H1 (cell line): ENCODE data around the gene GCHFR. TPM values are rescaled to one million over a fixed set of nuclear protein-coding genes. Genes with fewer than 3 reads are reported as not detected.

ENCODE experiments used
- CTCF ChIA-PET: fragments of 300-600 bp; sonication (Branson Sonifier 250); formaldehyde crosslinking; loops from one replicate; lab custom pipeline; 2021; ENCODE audit not compliant: partially characterized antibody; lab: Charles Lee
- POLR2A ChIA-PET: fragments of 300-600 bp; sonication (Branson Sonifier 250); formaldehyde crosslinking; loops from one replicate; lab custom pipeline; 2021; ENCODE audit warnings: inconsistent platforms; ENCODE audit not compliant: partially characterized antibody; lab: Charles Lee
- DNase-seq, 2 experiments: peaks; one replicate each; pipeline versions ENCODE4 v3.0.0 to v3.0.0-alpha.2; 2010 to 2022; ENCODE audit warnings: low spot score in 2 of 2, low read depth in 1 of 2, mixed read lengths in 1 of 2
- FAIRE-seq: peaks from 2 replicates; lab custom pipeline; 2011; peaks lifted over from hg19 to GRCh38; lab: Jason Lieb, UNC
- H2AFZ ChIP-seq: 2 replicates; pipeline ENCODE4 v1.8.1; 2012; ENCODE audit warnings: low read length, inconsistent platforms
- H2AK5ac ChIP-seq: 2 replicates; pipeline ENCODE4 v1.6.1; 2013; ENCODE audit warnings: low read depth, low read length
- H2BK120ac ChIP-seq: replicated peaks from 2 replicates; pipeline ENCODE3; 2013; ENCODE audit warnings: low read depth, low read length, inconsistent platforms
- H2BK12ac ChIP-seq: 2 replicates; pipeline ENCODE4 v1.6.1; 2013; ENCODE audit warnings: low read depth, low read length
- H2BK15ac ChIP-seq: 2 replicates; pipeline ENCODE4 v1.6.1; 2013; ENCODE audit warnings: low read length
- H2BK20ac ChIP-seq: 2 replicates; pipeline ENCODE4 v1.6.1; 2013; ENCODE audit warnings: low read length
- H2BK5ac ChIP-seq: 2 replicates; pipeline ENCODE4 v1.6.1; 2013; ENCODE audit warnings: low read depth, low read length
- H3K14ac ChIP-seq: 2 replicates; pipeline ENCODE4 v1.6.1; 2013; ENCODE audit warnings: inconsistent platforms; ENCODE audit not compliant: insufficient read length
- H3K18ac ChIP-seq: 2 replicates; pipeline ENCODE4 v1.6.1; 2013; ENCODE audit warnings: low read length; ENCODE audit errors: extremely low read depth
- H3K23ac ChIP-seq: 2 replicates; pipeline ENCODE4 v1.6.1; 2013; ENCODE audit warnings: inconsistent platforms; ENCODE audit not compliant: insufficient read length
- H3K23me2 ChIP-seq: 2 replicates; pipeline ENCODE4 v1.6.1; 2013; ENCODE audit warnings: low read depth, low read length
- H3K27ac ChIP-seq: 2 replicates; pipeline ENCODE4 v1.6.1; 2011; ENCODE audit warnings: low read depth, low read length, inconsistent platforms
- H3K27me3 ChIP-seq, 4 experiments: replicated peaks in 1 of 4; 1 replicate in 1 of 4; 2 replicates in 3 of 4; pipeline versions ENCODE4 v1.6.1 to v1.8.1; 2011 to 2013; ENCODE audit warnings: low read length in 3 of 4, mild to moderate bottlenecking in 3 of 4, inconsistent platforms in 2 of 4, mixed read lengths in 2 of 4, moderate library complexity in 1 of 4; ENCODE audit not compliant: control insufficient read depth in 3 of 4, insufficient read depth in 3 of 4; ENCODE audit errors: extremely low read depth in 1 of 4
- H3K36me3 ChIP-seq, 4 experiments: 2 replicates each; pipeline versions ENCODE4 v1.6.1 to v1.8.1; 2011 to 2013; ENCODE audit warnings: mild to moderate bottlenecking in 4 of 4, low read length in 3 of 4, moderate library complexity in 2 of 4, control low read depth in 1 of 4, inconsistent platforms in 1 of 4; ENCODE audit not compliant: insufficient read depth in 4 of 4, control insufficient read depth in 2 of 4
- H3K4ac ChIP-seq: replicated peaks from 2 replicates; pipeline ENCODE3; 2013; ENCODE audit warnings: low read length, low read depth, mixed read lengths, inconsistent platforms; ENCODE audit not compliant: insufficient read length
- H3K4me1 ChIP-seq, 4 experiments: replicated peaks in 1 of 4; 1 replicate in 1 of 4; 2 replicates in 3 of 4; pipeline versions ENCODE4 v1.6.1 to v1.8.1; 2011 to 2013; ENCODE audit warnings: low read length in 3 of 4, inconsistent platforms in 2 of 4, mixed read lengths in 1 of 4; ENCODE audit not compliant: insufficient read depth in 4 of 4, control insufficient read depth in 3 of 4
- H3K4me2 ChIP-seq, 2 experiments: 2 replicates each; pipeline versions ENCODE4 v1.6.1 to v1.8.1; 2011 to 2013; ENCODE audit warnings: low read depth in 2 of 2, low read length in 2 of 2, control low read depth in 1 of 2, inconsistent platforms in 1 of 2, mild to moderate bottlenecking in 1 of 2; ENCODE audit not compliant: insufficient read depth in 1 of 2
- H3K4me3 ChIP-seq, 4 experiments: fragments of 200-600, 300-600 bp in 1 of 4; sonication (generic), shearing (Covaris generic), sonication (Bioruptor Twin) in 1 of 4; 2 replicates each; pipeline versions ENCODE4 v1.5.1 to v1.8.1; 2011 to 2016; ENCODE audit warnings: low read length in 4 of 4, low read depth in 3 of 4, control low read depth in 2 of 4, inconsistent platforms in 2 of 4, mild to moderate bottlenecking in 2 of 4, mixed read lengths in 1 of 4, moderate library complexity in 1 of 4; ENCODE audit not compliant: insufficient read depth in 2 of 4; ENCODE audit errors: extremely low read depth in 1 of 4
- H3K56ac ChIP-seq: replicated peaks from 2 replicates; pipeline ENCODE3; 2013; ENCODE audit warnings: low read depth, mild to moderate bottlenecking, mixed read lengths, low read length, inconsistent platforms; ENCODE audit not compliant: insufficient read length
- H3K79me1 ChIP-seq: 2 replicates; pipeline ENCODE4 v1.6.1; 2013; ENCODE audit warnings: low read depth, low read length, control low read depth
- H3K79me2 ChIP-seq, 2 experiments: 2 replicates each; pipeline versions ENCODE4 v1.6.1 to v1.8.1; 2012 to 2013; ENCODE audit warnings: low read length in 2 of 2, mild to moderate bottlenecking in 2 of 2, inconsistent platforms in 1 of 2; ENCODE audit not compliant: insufficient read depth in 2 of 2, control insufficient read depth in 1 of 2
- H3K9ac ChIP-seq, 4 experiments: replicated peaks in 1 of 4; 1 replicate in 1 of 4; 2 replicates in 3 of 4; pipeline versions ENCODE4 v1.6.1 to v1.8.1; 2011 to 2013; ENCODE audit warnings: low read depth in 3 of 4, low read length in 3 of 4, control low read depth in 2 of 4, mild to moderate bottlenecking in 2 of 4, moderate library complexity in 2 of 4, inconsistent platforms in 1 of 4; ENCODE audit errors: extremely low read depth in 1 of 4
- H3K9me3 ChIP-seq, 2 experiments: 2 replicates each; pipeline versions ENCODE4 v1.6.1 to v1.8.1; 2012 to 2013; ENCODE audit warnings: mild to moderate bottlenecking in 2 of 2, moderate library complexity in 2 of 2, control low read depth in 1 of 2, inconsistent platforms in 1 of 2, low read depth in 1 of 2, low read length in 1 of 2, mixed read lengths in 1 of 2; ENCODE audit not compliant: insufficient read depth in 2 of 2
- H4K20me1 ChIP-seq, 2 experiments: replicated peaks in 1 of 2; 2 replicates each; pipeline versions ENCODE3 to v1.8.1; 2011 to 2013; ENCODE audit warnings: inconsistent platforms in 2 of 2, low read length in 2 of 2, mild to moderate bottlenecking in 1 of 2; ENCODE audit not compliant: insufficient read depth in 2 of 2, control insufficient read depth in 1 of 2
- H4K5ac ChIP-seq: 2 replicates; pipeline ENCODE4 v1.6.1; 2013; ENCODE audit warnings: low read length, low read depth, mixed read lengths, inconsistent platforms; ENCODE audit not compliant: insufficient read length
- H4K8ac ChIP-seq: 2 replicates; pipeline ENCODE4 v1.8.0; 2013; ENCODE audit warnings: mild to moderate bottlenecking, moderate library complexity, low read length, inconsistent platforms; ENCODE audit not compliant: insufficient read depth; ENCODE audit errors: extremely low read depth
- H4K91ac ChIP-seq: replicated peaks from 2 replicates; pipeline ENCODE3; 2013; ENCODE audit warnings: low read length, mixed read lengths, inconsistent platforms; ENCODE audit not compliant: insufficient read length
- CHD1 ChIP-seq: IDR thresholded peaks from 2 replicates; pipeline ENCODE4 v1.6.1; 2012; ENCODE audit warnings: low read depth, low read length, improper control_type of control experiment
- CREB1 ChIP-seq: IDR thresholded peaks from 2 replicates; pipeline ENCODE4 v1.6.1; 2012; ENCODE audit warnings: inconsistent platforms
- EGR1 ChIP-seq: IDR thresholded peaks from 2 replicates; pipeline ENCODE4 v1.6.1; 2011; ENCODE audit warnings: low read depth, low read length, borderline replicate concordance
- GABPA ChIP-seq: IDR thresholded peaks from 2 replicates; pipeline ENCODE4 v1.6.1; 2011; ENCODE audit warnings: mild to moderate bottlenecking, low read length, moderate library complexity, borderline replicate concordance; ENCODE audit not compliant: insufficient read depth
- JUN ChIP-seq: IDR thresholded peaks from 2 replicates; pipeline ENCODE4 v1.6.1; 2011; ENCODE audit warnings: low read depth, mild to moderate bottlenecking, improper control_type of control experiment, low read length
- JUND ChIP-seq: IDR thresholded peaks from 2 replicates; pipeline ENCODE4 v1.6.1; 2011; ENCODE audit warnings: mild to moderate bottlenecking, improper control_type of control experiment, low read length
- RAD21 ChIP-seq, 2 experiments: IDR thresholded peaks in 1 of 2; conservative IDR thresholded peaks in 1 of 2; 2 replicates each; pipeline ENCODE4 v1.6.1; 2011; ENCODE audit warnings: low read depth in 2 of 2, low read length in 2 of 2, improper control_type of control experiment in 1 of 2, inconsistent platforms in 1 of 2, mild to moderate bottlenecking in 1 of 2, moderate library complexity in 1 of 2
- RBBP5 ChIP-seq: IDR thresholded peaks from 2 replicates; pipeline ENCODE4 v1.7.1; 2012; ENCODE audit warnings: low read depth, mild to moderate bottlenecking, inconsistent platforms, low read length, moderate library complexity, borderline replicate concordance
- SP4 ChIP-seq: IDR thresholded peaks from 2 replicates; pipeline ENCODE4 v1.6.1; 2012; ENCODE audit warnings: low read length, inconsistent platforms
- WGBS, 2 experiments: shearing (Covaris generic) in 1 of 2; methylation state at CpG; one replicate each; pipeline versions ENCODE4 v1.1.6 to v1.1.7; 2013 to 2015; ENCODE audit warnings: low lambda C conversion rate in 2 of 2, mixed read lengths in 2 of 2, inconsistent platforms in 1 of 2, low coverage in 1 of 2, missing lambda C conversion rate in 1 of 2; ENCODE audit not compliant: insufficient replicate concordance in 2 of 2, insufficient coverage in 1 of 2, insufficient read length in 1 of 2; ENCODE audit errors: extremely low coverage in 1 of 2, missing lambda C conversion rate in 1 of 2; 5-methylcytosine and 5-hydroxymethylcytosine counted together
- polyA plus RNA-seq, 7 experiments: library from polyadenylated mRNA; depleted of rRNA in 3 of 7; stranded (reverse) in 5 of 7; unstranded in 2 of 7; fragments of >200 nt in 5 of 7; fragments of 200-250 nt in 2 of 7; gene quantifications; 1 replicate in 5 of 7; 2 replicates in 1 of 7; 4 replicates in 1 of 7; pipeline versions ENCODE4 v1.2.1 to v1.2.3, GENCODE V29; 2011 to 2013; ENCODE audit warnings: missing spikeins in 2 of 7, mixed read lengths in 2 of 7
- total RNA-seq: library from RNA; stranded (reverse); fragmentation: NEBNext Ultra II Directional; extraction: Animal tissue kit (Norgen Biotek cat#: 25700); gene quantifications from 2 replicates; pipeline ENCODE4 v1.2.1, GENCODE V29; 2021
- TF ChIP-seq, protein P1 (sequence below): IDR thresholded peaks from 2 replicates; pipeline ENCODE4 v1.6.1; 2011; ENCODE audit warnings: low read length, improper control_type of control experiment

The GCHFR gene
- total and polyA plus RNA-seq, 2 of the 8 experiments (the other 6 are each of a cell fraction or from before 2014, with no cell fraction given): 25.9 to 81.5 TPM

GRCh38 chr15:40747685-40748631, 15.9 kb upstream of the GCHFR start:
- Histone ChIP-seq H2BK5ac (no peak overlapping the region; the same call in 1 of the 2 replicates), H3K18ac (no peak overlapping the region), H4K20me1 (no peaks in the 10 kb centered on the region), H4K5ac (no peak overlapping the region), H3K4ac (no peak overlapping the region), H2BK12ac (no peak overlapping the region), H2BK20ac (no peak overlapping the region), H3K79me1 (peaks cover 2% of the 10 kb centered on the region; the same call in 1 of the 2 replicates), H3K56ac (no peak overlapping the region), H2BK15ac (no peak overlapping the region), H3K4me3 (no peak overlapping the region), H3K14ac (no peak overlapping the region), H4K8ac (no peak overlapping the region), H2AFZ (no peak overlapping the region), H3K4me2 (no peak overlapping the region), H3K23ac (no peak overlapping the region), H3K27ac (no peak overlapping the region), H3K23me2 (no peaks in the 10 kb centered on the region), H3K9ac (no peak overlapping the region), H3K9me3 (no peaks in the 10 kb centered on the region), H2AK5ac (no peak overlapping the region; the same call in 1 of the 2 replicates), H3K36me3 (peaks cover 0 to 11% (median 1%) of the 10 kb centered on the region in 4 experiments; a peak in 4 of 8 replicates), H3K27me3 (no peaks in the 10 kb centered on the region), H3K79me2 (peaks cover 0 to 13% of the 10 kb centered on the region in 2 experiments; a peak in 2 of 4 replicates), H2BK120ac (no peak overlapping the region), H3K4me1 (peaks cover 0 to 2% (median 0%) of the 10 kb centered on the region in 4 experiments; a peak in 1 of 7 replicates), H4K91ac (no peak overlapping the region)
- DNase-seq: no peak
- 87% methylated on average over 7 of the region's 7 CpGs; no CpG with 5 or more reads in 1 of the 2 experiments for WGBS, 2 experiments
- POLR2A ChIA-PET: interaction anchor here (0.5 to 1.8 kb wide), 12 partner anchors 9 to 207 kb away, joined by 3 to 11 read pairs (median 4); partner anchors contain the start of genes GCHFR and SPINT1
- CTCF ChIA-PET: interaction anchor here (0.9 to 6.8 kb wide), 18 partner anchors 9 to 155 kb away, joined by 3 to 70 read pairs (median 4); partner anchors contain the start of genes C15orf62, DNAJC17, GCHFR and SPINT1
- FAIRE-seq: no peak
- TF ChIP-seq EGR1: no peak
- TF ChIP-seq JUND: no peak
- no peak for TF ChIP-seq CHD1
- no peak for TF ChIP-seq RBBP5
- no peak for TF ChIP-seq SP4
- TF ChIP-seq RAD21 (IDR thresholded peaks at IDR 0.05 in 1 of 2, conservative IDR thresholded peaks at IDR 0.05 in 1 of 2; ENCODE audit: low read depth in 2 of 2, low read length in 2 of 2): no peak
- TF ChIP-seq CREB1: no peak
- TF ChIP-seq, protein P1, sequence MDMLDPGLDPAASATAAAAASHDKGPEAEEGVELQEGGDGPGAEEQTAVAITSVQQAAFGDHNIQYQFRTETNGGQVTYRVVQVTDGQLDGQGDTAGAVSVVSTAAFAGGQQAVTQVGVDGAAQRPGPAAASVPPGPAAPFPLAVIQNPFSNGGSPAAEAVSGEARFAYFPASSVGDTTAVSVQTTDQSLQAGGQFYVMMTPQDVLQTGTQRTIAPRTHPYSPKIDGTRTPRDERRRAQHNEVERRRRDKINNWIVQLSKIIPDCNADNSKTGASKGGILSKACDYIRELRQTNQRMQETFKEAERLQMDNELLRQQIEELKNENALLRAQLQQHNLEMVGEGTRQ: no peak
- no peak for TF ChIP-seq JUN
- TF ChIP-seq GABPA: no peak
